ENCODE measurements around the gene HOXB8.

Gene HOXB8

DNA sequence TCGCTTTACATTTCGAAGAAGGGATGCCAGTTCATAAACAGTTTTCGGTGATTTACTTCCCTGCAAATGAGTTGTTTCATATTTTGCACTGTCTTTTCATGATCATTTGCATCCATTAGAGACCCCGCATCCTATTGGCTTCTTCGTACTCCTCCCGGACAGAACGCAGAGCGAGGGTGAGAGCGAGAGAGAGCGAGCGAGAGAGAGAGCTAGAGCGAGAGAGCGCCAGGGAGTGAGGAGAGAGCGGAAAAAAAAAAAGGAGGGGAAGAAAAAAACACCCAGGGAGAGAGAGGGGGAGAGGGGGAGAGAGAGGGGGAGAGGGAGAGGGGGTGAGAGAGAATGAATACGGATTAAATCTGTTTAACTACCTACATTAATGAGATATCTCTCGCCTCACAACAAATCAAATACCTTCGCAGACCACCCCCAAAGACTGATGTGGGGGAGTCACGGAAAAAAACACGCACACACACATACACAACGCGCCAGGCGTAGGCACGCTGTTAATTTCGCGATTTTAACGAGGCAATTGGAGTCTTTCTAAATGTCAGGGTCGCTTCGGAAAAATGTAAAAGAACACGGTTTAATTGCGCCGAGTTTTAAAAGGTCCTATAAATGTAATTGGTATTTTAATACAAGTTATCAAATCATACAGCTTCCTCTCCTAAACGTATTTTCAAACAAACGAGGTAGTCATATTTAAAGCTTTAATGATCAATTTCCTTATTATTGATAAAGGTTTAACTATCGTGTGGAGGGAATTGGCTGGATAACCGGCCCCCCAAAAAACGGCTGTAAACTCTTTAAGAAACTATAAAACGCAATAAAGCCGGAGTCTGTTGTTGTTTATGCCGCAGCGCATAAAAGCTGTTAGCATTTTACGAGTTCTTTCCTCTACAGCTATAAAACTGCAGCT lies at the start of gene HOXB8:
TSS of gene HOXB8 (minus strand) at position 246 of the 916 bp plus-strand sequence. CDS start 588 bp downstream, outside the sequence.
- DNase-seq (ENCODE audit: low read depth in 2 of 2): no peak

DNA sequence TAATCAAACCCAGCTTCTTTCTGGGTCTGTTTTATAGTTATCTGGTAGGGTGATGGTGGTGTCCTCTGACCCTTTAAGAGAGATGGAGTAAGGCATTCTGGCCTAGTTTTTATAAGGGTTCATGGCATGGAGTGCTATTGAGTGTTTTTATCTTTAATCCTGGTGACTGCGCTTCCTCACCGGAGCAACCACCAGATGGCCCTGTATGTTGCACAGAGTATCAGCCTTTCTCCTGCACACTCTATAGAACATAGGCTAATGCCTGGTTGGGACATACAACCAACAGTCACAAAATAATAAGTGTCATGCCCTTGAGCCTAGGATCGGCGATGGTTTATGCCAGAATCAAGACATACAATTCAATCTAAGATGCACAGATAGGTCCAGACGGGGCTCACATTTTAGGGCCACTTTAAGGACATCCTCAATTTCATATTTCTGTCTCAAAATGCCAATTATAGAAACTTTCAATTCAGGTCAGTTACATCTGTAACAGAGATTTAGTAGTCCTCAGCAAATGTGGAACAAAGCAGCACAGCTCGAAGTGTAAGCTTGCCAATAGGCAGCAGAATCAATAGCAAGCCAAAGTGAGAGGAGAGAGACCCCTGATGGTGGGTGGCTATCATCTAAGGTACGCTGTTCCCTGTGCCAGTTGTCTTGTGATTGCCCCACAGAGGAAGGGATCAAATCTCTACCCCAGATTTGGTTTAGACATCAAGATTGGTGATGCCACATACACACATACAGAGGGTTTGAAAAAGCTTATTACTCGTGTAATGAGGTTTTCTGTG lies 48.2 kb upstream of the HOXB8 start:
- no peak for DNase-seq (ENCODE audit: low read depth in 2 of 2)

DNA sequence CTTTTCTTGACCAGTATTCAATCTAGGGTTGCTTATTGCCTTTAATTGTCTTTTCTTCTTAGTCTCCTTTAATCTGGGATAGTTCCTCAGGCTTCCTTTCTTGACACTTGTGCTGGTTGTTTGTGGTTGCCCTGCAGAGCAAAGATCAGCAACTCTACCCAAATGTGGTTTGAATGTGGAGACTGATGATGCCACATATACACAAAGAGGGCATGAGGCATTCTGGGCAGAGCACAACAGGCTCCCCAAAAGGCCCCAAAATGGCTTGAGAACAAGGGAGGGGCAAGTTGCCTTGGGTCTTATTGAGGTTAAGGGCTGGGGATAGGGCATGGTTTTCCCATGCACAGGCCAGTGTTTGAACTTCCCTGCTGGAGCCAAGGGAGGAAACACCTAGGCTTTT lies 40.8 kb upstream of the HOXB8 start:
- DNase-seq (ENCODE audit: low read depth in 2 of 2): no peak

DNA sequence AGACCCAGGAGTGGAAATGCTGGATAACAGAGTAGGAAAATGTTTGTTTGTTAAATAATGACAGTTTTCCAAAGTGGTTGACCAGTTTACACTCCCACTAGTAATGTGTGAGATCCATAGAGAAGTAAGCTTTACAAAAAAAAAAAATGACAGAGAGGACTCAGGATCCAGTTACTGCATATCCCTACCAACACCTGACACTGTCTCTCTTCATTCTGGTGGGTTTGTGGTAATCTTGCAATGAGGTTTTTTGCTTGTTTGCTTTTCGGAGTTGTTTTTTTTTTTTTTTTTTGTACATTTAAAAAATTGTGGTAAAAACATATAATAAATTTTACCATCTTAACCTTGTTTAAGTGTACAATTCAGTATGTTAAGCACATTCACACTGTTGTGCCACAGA lies 34.6 kb upstream of the HOXB8 start:
- no peak for DNase-seq (ENCODE audit: low read depth in 2 of 2)

DNA sequence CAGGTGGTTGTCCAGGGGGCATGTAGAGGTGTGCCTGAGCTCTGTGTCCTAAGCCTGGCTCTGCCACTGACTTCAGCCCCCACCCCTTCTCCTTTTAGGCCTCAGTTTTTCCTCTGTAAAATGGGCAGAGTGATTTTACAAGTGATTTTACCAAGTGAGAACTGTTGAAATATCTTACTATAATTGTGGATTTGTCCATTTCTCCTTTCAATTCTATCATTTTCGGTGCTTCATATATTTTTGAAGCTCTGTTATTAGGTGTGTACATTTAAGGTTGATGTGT lies 32.8 kb upstream of the HOXB8 start:
- DNase-seq (ENCODE audit: low read depth in 2 of 2): no peak

DNA sequence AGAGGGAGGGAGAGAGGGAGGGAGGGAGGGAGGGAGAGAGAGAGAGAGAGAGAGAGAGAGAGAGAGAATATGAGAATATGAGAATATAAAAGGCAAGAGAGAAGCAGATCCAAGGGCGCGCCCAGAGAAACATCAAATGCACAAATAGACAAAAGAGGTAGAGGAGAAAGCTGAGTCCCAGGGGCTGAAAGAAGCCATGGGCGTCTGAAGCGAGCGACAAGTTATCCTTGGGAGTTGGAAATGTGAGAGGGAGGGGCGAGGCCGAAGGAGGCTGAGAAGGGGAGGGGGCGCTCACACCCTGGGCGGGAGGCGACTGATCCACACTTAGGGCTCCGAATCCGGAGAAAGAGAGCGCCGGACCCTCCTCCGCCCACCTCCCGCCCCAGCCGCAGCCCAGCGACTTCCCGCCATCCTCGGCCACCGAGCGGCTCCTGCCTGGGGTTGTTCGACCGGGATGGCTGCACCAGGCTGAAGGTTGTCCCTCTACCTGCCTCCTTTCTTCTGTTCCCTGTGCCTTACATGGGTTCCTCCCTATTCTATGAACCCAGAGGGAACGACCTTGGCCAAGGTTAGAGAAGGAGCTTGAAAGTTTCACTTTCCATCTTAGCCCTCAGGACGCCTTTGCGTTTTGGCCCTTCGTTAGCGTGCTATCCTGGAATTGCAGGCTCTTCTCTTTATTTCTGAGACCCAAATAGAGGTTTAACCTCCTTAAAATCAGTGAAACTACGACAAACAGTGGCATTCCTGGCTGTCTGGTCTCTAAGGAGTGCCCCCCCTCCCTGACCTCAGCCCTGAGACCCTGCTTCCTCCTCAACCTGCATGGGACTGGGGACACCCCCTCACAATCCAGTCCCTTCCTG lies 32.2 kb upstream of the HOXB8 start:
- no peak for DNase-seq (ENCODE audit: low read depth in 2 of 2)

DNA sequence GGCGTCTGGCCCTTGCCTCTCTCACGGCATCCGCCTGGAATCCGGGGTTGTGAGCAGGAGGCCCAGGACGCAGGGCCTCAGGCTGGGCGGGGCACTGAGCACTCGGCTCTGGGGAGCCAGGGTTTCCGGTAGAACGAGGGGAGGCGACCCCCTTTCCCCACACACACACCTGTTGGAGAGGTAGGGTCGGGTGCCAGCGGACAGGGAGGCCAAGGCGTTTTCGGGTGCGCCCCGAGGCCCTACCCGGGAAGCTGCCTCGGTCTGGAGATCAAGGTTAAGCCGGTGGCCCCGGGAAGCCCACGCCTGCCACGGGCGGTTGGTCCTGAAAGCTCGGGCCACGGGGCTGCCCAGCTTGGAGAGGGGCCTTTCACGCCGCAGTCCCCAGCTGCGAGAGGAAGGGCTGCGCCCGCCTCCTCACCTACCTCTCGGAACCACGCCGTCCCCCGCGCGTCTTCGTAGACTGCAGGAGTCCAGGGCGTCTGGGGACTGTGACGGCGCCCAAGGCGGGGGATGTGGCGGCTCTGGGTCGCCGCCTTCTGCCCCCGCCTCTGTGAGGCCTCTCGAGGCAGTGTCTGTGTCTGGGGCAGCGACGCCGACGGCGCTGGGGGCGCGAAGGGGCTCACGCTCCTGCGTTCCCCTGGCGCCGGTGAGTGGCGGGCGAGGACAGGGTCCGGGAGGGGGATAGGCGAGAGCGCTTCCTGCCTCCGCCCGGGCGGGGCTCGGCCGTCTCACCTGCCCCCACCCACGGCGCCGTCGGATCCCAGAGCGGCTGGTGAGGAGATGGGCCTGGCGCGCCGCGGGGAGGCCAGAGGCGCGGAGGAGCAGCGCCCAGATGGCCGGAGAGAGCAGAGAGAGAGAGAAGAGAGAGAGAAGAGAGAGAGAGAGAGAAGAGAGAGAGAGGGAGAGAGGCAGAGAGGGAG lies 31.4 kb upstream of the HOXB8 start:
- DNase-seq (ENCODE audit: low read depth in 2 of 2): no peak

DNA sequence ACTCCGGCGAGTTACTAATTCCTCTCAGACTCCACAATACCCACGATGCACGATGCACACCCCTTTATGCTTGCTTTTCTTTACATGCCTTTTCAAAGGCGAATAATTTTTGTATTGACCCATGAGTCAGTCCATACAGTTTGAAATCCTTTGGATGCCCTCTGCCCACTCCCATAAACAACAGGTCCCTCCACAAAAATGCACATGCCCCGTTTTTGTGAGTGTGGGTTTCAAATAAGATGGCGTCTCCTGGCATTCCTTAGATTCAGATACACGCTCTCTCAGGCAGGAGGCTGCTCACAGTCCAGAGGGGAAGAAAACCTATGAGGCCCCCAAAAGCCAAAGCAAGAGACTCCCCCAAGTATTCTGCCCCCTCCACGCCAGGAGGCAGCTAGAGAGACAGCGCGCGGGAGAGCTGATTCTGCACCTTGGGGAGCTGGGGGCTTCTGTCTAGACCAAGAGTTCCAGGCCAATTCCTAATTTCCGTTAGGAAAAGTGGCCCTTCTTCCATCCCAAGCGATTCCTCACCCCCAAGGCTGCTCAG lies 30.6 kb upstream of the HOXB8 start:
- no peak for DNase-seq (ENCODE audit: low read depth in 2 of 2)

DNA sequence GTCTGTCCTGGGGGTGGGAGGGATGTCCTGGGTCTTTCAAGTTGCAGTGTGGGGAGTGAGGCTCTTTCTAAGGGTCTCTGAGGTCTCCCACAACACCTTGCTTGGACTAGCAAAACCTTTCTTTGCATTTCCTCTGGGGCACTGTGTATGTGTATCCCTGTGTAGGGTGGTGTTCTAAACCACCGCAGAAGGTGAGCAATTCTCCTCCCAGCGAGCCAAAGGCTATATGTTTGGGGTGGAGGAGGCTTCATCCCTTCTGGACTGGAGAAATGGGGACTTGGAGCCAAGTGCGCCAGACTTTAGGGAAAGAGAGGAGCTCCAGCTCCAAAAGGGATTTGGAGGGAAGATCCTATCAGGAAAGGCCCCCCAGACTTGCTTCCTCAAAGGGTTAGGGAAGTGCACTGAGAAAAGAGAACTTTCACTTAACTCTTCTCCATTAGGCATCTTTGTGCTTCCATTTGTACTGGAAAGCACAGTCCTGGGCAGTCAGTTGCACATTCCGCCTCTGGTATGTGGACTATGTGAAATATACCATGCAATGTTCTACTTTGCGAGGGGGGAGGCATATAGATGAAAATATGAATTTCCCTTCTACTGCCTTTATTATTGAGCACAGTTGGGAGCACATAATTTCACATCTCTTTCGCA lies 29.9 kb upstream of the HOXB8 start:
- DNase-seq (ENCODE audit: low read depth in 2 of 2): no peak

DNA sequence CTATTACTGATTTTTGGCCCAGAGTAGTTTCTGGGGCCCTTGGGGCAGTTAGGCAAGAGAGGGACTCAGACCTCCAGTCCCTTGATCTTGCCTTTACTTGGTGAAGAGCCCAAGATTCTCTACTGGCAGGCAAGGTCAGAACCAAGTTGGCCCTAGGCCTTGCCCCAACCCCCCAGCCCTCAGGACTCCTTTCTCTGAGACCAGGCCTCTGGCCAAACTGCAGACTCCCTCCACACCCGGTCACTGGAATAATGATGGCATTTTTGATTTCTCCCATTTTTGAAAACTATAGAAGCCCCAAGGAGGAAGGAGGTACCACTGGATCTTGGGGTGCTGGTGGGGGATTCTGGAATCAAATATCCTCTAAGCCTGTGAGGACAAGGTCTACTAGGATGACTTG lies 29.1 kb upstream of the HOXB8 start:
- DNase-seq (ENCODE audit: low read depth in 2 of 2): no peak

DNA sequence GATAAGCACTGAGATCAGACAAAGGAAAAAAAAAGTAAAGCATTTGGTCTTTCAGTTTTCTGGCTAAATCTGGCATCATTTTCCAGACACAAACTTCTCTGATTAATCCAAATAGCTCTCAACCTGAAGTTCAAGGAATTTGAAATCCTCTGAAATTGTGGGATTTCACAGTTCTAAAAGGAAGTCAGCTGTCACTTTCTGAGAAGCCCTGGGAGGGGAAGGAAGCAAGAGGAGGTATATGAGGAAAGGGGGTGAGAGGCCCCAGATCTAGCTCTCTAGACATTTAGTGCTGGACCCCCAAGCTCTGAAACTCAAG lies 28.6 kb upstream of the HOXB8 start:
- DNase-seq (ENCODE audit: low read depth in 2 of 2): no peak

DNA sequence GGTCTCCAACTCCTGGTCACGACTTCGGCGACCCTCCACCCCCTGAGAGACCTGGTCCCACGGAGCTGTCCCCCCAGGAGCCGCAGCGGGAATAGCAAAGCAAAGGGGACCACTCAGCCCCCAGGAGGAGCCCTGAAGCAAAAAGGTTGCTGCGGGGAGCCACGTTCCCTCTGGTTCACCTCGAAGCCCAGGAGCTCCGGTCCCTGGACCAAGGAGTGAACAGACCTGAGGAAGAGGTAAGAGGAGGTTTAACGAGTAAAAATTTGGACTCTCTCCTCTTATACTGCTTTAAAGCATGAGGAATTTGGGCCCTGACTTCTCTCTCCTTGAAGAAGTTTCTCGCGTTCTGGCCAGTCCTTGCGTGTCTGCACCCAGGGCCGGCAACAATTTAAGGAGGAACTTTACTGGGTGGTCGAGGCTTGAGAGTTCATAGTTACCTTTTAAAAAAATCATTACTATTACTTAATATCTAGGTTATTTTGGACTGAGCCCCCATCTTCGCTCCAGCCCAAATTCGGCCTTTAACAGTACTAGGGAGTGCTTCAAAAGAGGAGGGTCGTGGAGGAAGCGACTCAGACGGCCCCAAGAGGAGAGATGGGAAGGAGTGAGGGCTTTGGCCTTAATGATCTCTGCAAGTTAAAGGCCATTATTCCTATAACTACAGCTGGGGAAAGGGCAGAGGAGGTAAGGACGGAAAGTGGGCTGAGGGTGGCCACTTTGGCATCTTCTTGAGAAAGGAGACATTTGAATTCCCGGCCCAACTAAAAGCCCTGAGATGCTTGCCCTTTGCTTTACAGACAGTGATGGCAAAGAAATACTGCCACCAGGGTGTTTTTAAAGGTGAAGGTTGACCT lies 28.0 kb upstream of the HOXB8 start:
- DNase-seq (ENCODE audit: low read depth in 2 of 2): no peak

DNA sequence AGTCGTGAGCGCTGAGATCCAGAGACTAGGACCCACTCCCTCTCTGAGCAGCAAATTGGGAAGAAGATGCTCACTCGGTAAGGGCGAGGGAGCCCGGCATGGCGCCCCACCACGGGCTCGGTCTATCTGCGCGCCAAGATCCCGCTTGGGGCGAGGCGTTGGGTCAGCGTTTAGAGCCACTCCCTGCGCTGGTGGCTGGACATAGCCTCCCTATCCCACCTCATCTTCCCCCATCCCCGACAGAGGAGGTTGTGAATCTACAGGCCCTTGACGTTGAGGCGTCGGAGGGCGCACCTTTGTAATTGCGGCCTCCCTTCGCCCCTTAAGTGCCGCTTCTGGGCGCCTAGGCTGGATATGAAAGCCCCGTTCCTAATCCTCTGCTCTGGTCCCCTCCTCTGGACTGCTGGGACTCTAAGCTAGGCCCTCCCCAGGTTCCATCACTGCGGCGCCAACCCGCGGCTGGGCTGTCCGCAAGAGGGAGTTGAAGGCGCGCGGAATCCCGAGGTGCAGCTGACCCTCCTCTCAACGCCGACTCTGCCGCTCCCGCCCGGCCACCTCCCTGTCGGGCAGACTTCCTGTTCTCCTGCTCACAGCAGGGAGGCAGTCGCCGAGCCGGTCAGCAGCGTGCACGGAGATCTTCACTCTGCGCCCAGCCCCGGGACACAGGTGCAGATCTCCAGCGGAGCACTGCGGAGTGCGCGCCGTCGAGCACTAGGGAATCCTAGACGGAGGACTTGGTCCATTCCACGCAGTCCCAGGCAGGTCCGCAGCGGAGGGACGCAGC lies 27.2 kb upstream of the HOXB8 start:
- DNase-seq (ENCODE audit: low read depth in 2 of 2): no peak

DNA sequence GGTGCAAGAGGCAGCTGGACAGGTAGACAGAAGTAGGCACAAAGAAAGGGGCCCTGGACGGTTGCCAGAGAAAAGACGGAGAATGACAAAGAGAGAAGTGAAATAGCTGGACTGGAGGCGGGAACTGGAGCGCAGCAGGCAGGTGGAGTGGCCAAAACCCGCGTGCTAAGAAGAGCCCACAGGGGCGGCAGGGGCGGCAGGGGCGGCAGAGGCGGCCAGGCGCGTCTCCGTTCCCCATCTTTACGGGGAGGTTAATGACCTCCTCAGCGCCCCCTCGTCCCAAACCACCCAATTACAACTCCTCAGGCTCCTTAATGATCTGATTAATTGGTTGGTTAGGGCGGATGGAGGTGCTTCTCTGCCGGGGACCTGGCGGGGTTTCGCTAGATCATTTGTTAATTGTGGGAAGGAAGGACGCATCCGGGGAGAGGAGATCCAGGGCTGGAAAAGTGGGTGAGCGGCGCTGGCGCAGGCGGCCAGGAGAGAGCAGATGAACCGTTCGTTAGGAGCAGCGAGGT lies 26.5 kb upstream of the HOXB8 start:
- DNase-seq (ENCODE audit: low read depth in 2 of 2): no peak

DNA sequence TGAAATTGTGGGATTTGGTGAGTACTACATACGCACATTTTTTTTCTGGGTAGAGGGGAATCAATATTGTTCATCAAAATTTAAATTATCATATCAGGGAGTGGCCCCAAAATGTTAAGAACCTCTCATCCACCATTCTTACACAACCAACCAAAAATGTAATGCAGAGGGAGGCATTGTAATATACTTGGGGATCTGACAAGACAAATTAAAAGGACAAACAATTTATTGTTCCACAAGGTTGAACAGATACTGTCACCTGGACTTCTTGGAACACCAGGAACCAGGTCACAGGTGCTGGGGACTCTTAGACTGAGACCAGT lies 25.7 kb upstream of the HOXB8 start:
- DNase-seq (ENCODE audit: low read depth in 2 of 2): no peak

DNA sequence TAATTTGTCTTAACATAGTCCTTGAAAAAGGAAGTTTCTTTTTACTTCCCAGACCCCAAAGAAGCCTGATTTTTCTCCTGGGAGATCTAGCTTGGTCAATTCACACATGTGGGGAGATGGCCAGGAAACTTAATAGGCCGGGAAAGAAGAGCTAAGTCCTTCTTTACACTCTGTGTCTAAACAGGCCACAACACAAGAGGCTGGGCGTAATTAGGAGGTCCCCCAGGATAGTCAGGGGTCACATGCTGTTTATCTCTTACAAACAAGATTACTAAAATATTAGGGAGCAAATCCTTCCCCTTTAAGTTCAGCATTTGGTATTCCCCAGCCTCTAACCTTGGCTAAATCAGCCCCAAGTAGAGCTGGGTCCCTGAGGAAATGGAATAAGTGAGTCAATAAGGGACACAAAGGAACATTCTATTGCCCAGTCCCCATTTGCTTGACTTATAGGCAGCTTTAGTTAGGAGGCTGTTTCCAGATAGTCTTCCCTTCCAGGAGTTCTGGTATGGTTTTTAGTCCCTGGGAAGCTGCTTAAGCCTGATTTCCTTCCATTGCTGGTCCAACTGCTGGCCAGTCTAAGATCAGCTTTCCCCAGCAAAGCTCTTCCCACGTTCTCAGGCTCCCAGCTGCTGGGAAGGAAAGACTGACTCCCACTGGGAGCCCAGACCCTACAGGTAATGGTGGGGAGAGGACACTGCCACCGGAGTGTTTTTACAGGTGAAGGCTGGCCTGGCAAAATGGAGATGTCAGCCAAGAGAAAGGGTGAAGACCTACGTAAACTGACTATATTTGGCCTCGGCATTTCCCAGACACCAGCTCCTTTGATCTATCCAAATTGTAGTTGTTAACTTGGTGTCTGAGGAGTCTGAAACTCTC lies 25.1 kb upstream of the HOXB8 start:
- no peak for DNase-seq (ENCODE audit: low read depth in 2 of 2)

DNA sequence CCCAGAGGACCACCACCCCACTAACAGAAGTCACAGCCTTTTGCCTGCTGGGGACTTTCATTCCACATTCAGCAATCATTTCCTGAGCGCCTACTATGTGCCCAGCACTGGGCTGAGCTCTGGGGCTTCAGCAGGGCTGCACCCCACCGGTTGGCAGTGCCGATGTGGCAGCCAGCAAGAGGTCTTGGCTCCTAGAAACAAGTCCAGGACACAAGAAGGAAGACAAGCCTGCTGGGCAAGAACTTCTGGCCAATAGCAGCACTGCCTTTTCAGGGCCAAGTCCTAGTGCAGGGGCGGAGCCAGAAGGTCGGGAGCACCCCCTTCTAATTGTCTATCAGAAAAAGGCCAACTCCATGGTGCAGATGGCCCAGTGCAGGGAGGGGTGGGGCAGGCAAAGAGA lies 24.0 kb upstream of the HOXB8 start:
- DNase-seq (ENCODE audit: low read depth in 2 of 2): no peak
